Stimulated activated CD4-positive, alpha-beta T cell treated with anti-CD3 and anti-CD28 coated beads, Interleukin-2, amount 100 ng/mL, for 4 hours (primary cell): ENCODE measurements around the gene COL5A1.
"Not testable (repeated sequence)": the region's sequence is repeated elsewhere in the genome, so short reads cannot be mapped to it uniquely, and the experiment has no call there.

Experiments used
- DNase-seq: peaks from one replicate; pipeline ENCODE4 v3.0.0-alpha.2; 2020; ENCODE audit warnings: low read depth

COL5A1 gene

GRCh38 chr9:134678666-134679443 is 37.3 kb downstream of the COL5A1 start:
- DNase-seq: no peak

GRCh38 chr9:134679616-134680392 is 38.2 kb downstream of the COL5A1 start:
- DNase-seq: no peak

GRCh38 chr9:134680393-134681060 is 38.9 kb downstream of the COL5A1 start:
- no peak for DNase-seq

- DNase-seq: no peak
Measured at GRCh38 chr9:134681061-134681661, 39.6 kb downstream of the COL5A1 start.

GRCh38 chr9:134682026-134682425 is 40.4 kb downstream of the COL5A1 start:
- DNase-seq: no peak

GRCh38 chr9:134682651-134683364 is 41.2 kb downstream of the COL5A1 start:
- DNase-seq: no peak

- DNase-seq: no peak
Measured at GRCh38 chr9:134683714-134684374, 42.2 kb downstream of the COL5A1 start.

- DNase-seq: no peak
Measured at GRCh38 chr9:134684375-134684723, 42.7 kb downstream of the COL5A1 start.

GRCh38 chr9:134684941-134685340 is 43.3 kb downstream of the COL5A1 start:
- DNase-seq: not testable (repeated sequence)

GRCh38 chr9:134685784-134686183 is 44.2 kb downstream of the COL5A1 start:
- no peak for DNase-seq

GRCh38 chr9:134686896-134687295 is 45.3 kb downstream of the COL5A1 start:
- DNase-seq: no peak

GRCh38 chr9:134687556-134687955 is 46.0 kb downstream of the COL5A1 start:
- no peak for DNase-seq

- DNase-seq: no peak
Measured at GRCh38 chr9:134688231-134688630, 46.6 kb downstream of the COL5A1 start.

- DNase-seq: no peak
Measured at GRCh38 chr9:134688661-134689320, 47.2 kb downstream of the COL5A1 start.

GRCh38 chr9:134689321-134690181 is 47.9 kb downstream of the COL5A1 start:
- no peak for DNase-seq

- no peak for DNase-seq
Measured at GRCh38 chr9:134690301-134690751, 48.7 kb downstream of the COL5A1 start.

- DNase-seq: no peak
Measured at GRCh38 chr9:134690946-134691694, 49.5 kb downstream of the COL5A1 start.

- DNase-seq: no peak
Measured at GRCh38 chr9:134691695-134692572, 50.3 kb downstream of the COL5A1 start.
